Ectodermal cell (in vitro differentiated cells): ENCODE data around the gene SLC2A1.

Experiments
- H3K27ac ChIP-seq: 2 replicates; pipeline ENCODE4 v1.7.0; 2013; ENCODE audit warnings: mild to moderate bottlenecking, low read depth, low read length; ENCODE audit not compliant: insufficient read depth, poor library complexity, severe bottlenecking
- H3K27me3 ChIP-seq: 2 replicates; pipeline ENCODE4 v1.7.0; 2013; ENCODE audit warnings: mild to moderate bottlenecking, low read length; ENCODE audit not compliant: insufficient read depth, control insufficient read depth, poor library complexity, severe bottlenecking
- H3K36me3 ChIP-seq: one replicate; pipeline ENCODE4 v1.7.0; 2013; ENCODE audit warnings: low read length; ENCODE audit not compliant: control insufficient read depth, insufficient read depth
- H3K4me1 ChIP-seq: one replicate; pipeline ENCODE4 v1.7.0; 2013; ENCODE audit warnings: low read length; ENCODE audit not compliant: control insufficient read depth, insufficient read depth
- H3K4me3 ChIP-seq: 2 replicates; pipeline ENCODE4 v1.7.0; 2013; ENCODE audit warnings: low read depth, low read length, control low read depth; ENCODE audit not compliant: insufficient read depth
- H3K9me3 ChIP-seq: 2 replicates; pipeline ENCODE4 v1.7.0; 2013; ENCODE audit warnings: mild to moderate bottlenecking, low read length, moderate library complexity; ENCODE audit not compliant: control insufficient read depth
- WGBS, 2 experiments: methylation state at CpG; one replicate each; pipeline ENCODE4 v1.1.7; 2013; ENCODE audit warnings: missing lambda C conversion rate in 2 of 2; 5-methylcytosine and 5-hydroxymethylcytosine counted together

Gene SLC2A1

GRCh38 chr1:42934541-42935312, 23.9 kb downstream of the SLC2A1 start:
- Histone ChIP-seq H3K27me3 (no peaks in the 10 kb centered on the region), H3K4me1 (peaks cover 14% of the 10 kb centered on the region), H3K9me3 (no peaks in the 10 kb centered on the region), H3K27ac (no peak overlapping the region), H3K4me3 (no peak overlapping the region), H3K36me3 (peaks cover 47% of the 10 kb centered on the region)
- 92% methylated on average over 20 of the region's 20 CpGs for WGBS, 2 experiments

- 94 to 95% methylated on average over 9 of the region's 9 CpGs for WGBS, 2 experiments
- peaks cover 47% of the 10 kb centered on the region for H3K36me3 ChIP-seq
- H3K9me3 ChIP-seq = no peaks in the 10 kb centered on the region
- no peak overlapping the region for H3K27ac ChIP-seq
- no peaks in the 10 kb centered on the region for H3K27me3 ChIP-seq
- no peak overlapping the region for H3K4me3 ChIP-seq
- peaks cover 14% of the 10 kb centered on the region for H3K4me1 ChIP-seq
Observed at GRCh38 chr1:42933610-42934491, 24.8 kb downstream of the SLC2A1 start.

GRCh38 chr1:42933060-42933586, 25.5 kb downstream of the SLC2A1 start:
- Histone ChIP-seq H3K9me3 (no peaks in the 10 kb centered on the region), H3K4me1 (peaks cover 12% of the 10 kb centered on the region), H3K4me3 (no peak overlapping the region), H3K27ac (no peak overlapping the region), H3K36me3 (peaks cover 47% of the 10 kb centered on the region), H3K27me3 (no peaks in the 10 kb centered on the region)
- 93 to 95% methylated on average over 5 of the region's 5 CpGs for WGBS, 2 experiments

- WGBS, 2 experiments = 91% methylated on average over 5 of the region's 5 CpGs
- Histone ChIP-seq H3K36me3 (peaks cover 47% of the 10 kb centered on the region), H3K4me1 (peaks cover 6% of the 10 kb centered on the region), H3K27ac (no peak overlapping the region), H3K4me3 (no peak overlapping the region), H3K9me3 (no peaks in the 10 kb centered on the region), H3K27me3 (no peaks in the 10 kb centered on the region)
Observed at GRCh38 chr1:42932442-42932941, 26.2 kb downstream of the SLC2A1 start.

- Histone ChIP-seq H3K4me3 (no peak overlapping the region), H3K9me3 (no peaks in the 10 kb centered on the region), H3K27me3 (no peaks in the 10 kb centered on the region), H3K27ac (no peak overlapping the region), H3K4me1 (peaks cover 5% of the 10 kb centered on the region), H3K36me3 (peaks cover 49% of the 10 kb centered on the region)
- 79 to 83% methylated on average over 11 of the region's 11 CpGs for WGBS, 2 experiments
Observed at GRCh38 chr1:42931911-42932422, 26.7 kb downstream of the SLC2A1 start.

GRCh38 chr1:42931108-42931539, 27.5 kb downstream of the SLC2A1 start:
- no peaks in the 10 kb centered on the region for H3K4me1 ChIP-seq
- no peak overlapping the region for H3K27ac ChIP-seq
- no peaks in the 10 kb centered on the region for H3K27me3 ChIP-seq
- no peak overlapping the region for H3K4me3 ChIP-seq
- WGBS, 2 experiments = 83 to 86% methylated on average over 7 of the region's 7 CpGs
- H3K9me3 ChIP-seq = no peaks in the 10 kb centered on the region
- peaks cover 49% of the 10 kb centered on the region for H3K36me3 ChIP-seq

GRCh38 chr1:42930178-42931107, 28.2 kb downstream of the SLC2A1 start:
- 96% methylated on average over 25 of the region's 25 CpGs for WGBS, 2 experiments
- Histone ChIP-seq H3K27ac (no peak overlapping the region), H3K9me3 (no peaks in the 10 kb centered on the region), H3K27me3 (no peaks in the 10 kb centered on the region), H3K36me3 (peaks cover 54% of the 10 kb centered on the region), H3K4me1 (peaks cover 4% of the 10 kb centered on the region), H3K4me3 (no peak overlapping the region)

GRCh38 chr1:42929434-42930177, 29.1 kb downstream of the SLC2A1 start:
- H3K27ac ChIP-seq = no peak overlapping the region
- H3K36me3 ChIP-seq = peaks cover 54% of the 10 kb centered on the region
- H3K4me1 ChIP-seq = peaks cover 8% of the 10 kb centered on the region
- no peak overlapping the region for H3K4me3 ChIP-seq
- 97% methylated on average over 26 of the region's 26 CpGs for WGBS, 2 experiments
- H3K9me3 ChIP-seq = no peaks in the 10 kb centered on the region
- no peaks in the 10 kb centered on the region for H3K27me3 ChIP-seq

- peaks cover 50% of the 10 kb centered on the region for H3K36me3 ChIP-seq
- H3K9me3 ChIP-seq = no peaks in the 10 kb centered on the region
- no peaks in the 10 kb centered on the region for H3K27me3 ChIP-seq
- 96 to 97% methylated on average over 13 of the region's 13 CpGs for WGBS, 2 experiments
- no peak overlapping the region for H3K27ac ChIP-seq
- H3K4me3 ChIP-seq = no peak overlapping the region
- peaks cover 8% of the 10 kb centered on the region for H3K4me1 ChIP-seq
Observed at GRCh38 chr1:42928859-42929258, 29.8 kb downstream of the SLC2A1 start.
